NCI-H2196 (cell line): ENCODE measurements around the gene G6PC1.
"Not testable (repeated sequence)": the region's sequence is repeated elsewhere in the genome, so short reads cannot be mapped to it uniquely, and the experiment has no call there.

Experiments
- DNase-seq: peaks from one replicate; lab custom pipeline; 2025; ENCODE audit not compliant: unreplicated experiment; lab: John Stamatoyannopoulos, UW

Gene G6PC1

DNA sequence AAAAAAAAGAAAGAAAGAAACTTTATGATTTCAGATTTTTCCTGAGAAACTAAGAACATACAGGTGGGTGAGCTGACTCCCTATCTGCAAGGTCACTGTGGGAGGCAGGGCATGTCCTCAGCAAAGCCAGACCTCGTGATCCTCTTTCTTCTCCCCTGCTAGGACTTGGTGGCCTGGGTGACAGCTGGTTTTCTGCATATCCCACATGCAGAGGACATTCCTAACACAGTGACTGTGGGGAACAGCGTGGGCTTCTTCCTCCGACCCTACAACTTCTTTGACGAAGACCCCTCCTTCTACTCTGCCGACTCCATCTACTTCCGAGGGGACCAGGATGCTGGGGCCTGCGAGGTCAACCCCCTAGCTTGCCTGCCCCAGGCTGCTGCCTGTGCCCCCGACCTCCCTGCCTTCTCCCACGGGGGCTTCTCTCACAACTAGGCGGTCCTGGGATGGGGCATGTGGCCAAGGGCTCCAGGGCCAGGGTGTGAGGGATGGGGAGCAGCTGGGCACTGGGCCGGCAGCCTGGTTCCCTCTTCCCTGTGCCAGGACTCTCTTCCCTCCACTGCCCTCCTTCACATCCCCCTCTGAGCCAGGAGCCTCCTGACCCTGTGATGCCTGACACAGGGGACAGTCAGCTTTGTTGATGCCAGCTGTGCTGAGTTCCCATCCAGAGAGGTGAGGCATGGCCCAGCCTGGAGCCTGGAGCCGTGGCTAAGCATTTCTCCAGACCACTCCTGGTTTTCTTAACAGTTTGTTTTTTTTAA is 26.5 kb upstream of the G6PC1 start:
- not testable (repeated sequence) for DNase-seq

DNA sequence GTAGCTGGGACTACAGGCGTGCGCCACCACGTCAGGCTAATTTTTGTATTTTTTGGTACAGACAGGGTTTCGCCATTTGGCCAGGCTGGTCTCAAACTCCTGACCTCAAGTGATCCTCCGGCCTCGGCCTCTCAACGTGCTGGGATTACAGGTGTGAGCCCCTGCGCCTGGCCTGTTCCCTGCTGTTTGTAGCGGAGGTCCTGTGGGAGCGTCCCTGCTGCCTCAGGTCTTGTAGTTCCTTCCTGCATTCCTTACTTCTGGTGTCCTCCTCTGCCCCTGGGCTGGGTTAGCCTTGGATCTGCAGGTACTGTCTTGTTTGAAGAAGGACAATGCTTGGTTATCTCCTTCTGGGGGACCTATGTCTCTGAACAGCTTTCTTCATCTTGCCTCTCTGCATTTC is 23.6 kb upstream of the G6PC1 start:
- no peak for DNase-seq

- DNase-seq: no peak
Measured at GRCh38 chr17:42878123-42878880, 22.3 kb upstream of the G6PC1 start.

DNA sequence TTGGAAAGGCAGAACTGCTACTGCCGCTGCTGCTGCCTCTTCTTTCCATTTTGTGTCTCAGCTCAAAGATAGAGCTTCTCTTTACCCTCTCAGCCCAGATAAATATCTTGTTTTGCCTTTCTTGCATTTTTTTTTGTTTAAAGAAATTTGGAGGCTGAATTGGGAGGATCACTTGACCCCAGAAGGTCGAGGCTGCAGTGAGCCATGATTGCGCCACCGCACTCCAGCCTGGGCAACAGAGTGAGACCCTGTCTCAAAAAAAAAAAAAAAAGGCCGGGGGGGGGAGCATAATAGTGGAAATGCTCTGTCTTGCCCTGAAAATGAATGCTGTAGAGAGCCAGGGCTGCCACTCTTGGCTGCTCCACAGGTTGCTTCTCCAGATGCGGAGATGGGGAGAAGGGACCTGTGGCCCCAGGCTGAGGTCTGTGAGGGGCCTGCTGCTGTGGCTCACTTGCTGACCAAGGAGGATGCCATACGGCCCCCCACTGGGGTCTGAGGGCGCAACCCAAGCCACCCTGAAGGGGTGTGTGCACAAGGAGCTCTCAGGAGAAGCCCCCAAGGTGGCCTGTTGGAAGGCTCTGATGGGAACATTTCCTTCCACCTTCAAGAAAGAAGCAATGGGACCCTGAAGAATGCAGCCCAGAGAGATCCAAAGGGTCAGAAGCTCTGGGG is 21.5 kb upstream of the G6PC1 start:
- no peak for DNase-seq

DNA sequence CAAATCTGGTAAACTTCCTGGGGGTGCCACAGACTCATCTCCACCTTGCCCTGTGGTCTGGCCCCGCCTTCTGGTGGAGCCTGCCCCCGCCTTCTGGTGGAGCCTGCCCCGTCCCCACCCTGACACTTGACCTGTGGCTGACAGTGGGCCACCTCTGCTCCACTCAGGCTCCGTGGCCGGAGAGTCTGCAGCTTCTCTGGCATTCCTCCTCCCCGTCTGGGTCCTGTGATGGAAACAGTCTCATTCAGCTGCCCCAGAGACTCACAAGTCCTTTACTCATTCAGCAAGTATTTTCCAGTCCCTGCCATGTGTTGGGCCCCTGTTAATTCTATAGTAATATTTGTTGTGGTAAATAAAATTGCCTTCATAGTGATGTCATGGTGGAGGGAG is 21.0 kb upstream of the G6PC1 start:
- DNase-seq: no peak

DNA sequence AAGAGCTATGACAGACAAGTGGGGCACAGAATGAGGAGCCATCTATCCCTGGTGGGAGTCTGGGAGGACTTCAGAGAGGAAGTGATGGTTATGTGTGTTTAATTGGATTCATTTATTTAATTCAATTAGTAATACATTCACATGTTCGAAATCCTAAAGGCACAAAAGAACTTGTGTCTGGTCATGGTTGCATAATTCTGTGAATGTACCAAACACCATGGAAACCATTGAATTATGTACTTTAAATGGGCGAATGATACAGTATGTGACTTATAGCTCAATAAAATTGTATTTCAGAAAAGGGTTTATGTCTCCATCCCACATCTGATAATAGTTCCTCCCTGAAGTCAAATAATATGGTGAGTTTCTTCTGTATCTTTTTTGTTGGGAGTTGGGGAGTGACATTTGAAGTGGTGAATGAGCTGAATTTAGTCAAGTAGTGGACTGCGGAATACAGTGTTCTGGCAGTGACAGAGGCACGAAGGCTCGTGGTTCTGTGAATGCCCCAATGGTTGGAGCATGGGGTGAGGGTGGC is 19.8 kb upstream of the G6PC1 start:
- DNase-seq: no peak

DNA sequence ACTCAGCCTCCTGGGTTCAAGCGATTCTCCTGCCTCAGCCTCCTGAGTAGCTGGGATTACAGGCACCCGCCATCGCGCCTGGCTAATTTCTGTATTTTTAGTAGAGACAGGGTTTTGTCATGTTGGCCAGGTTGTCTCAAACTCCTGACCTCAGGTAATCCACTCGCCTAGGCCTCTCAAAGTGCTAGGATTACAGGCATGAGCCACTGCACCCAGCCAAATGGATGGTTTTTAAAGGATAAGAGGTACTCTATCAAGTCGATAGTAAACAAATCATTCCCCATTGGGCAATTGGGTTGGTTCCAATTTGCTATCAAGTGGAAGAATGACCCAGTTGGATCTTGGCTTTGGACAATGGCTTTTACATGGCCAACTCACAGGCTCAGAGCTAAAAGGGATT is 18.9 kb upstream of the G6PC1 start:
- DNase-seq: peak; percentile 5

DNA sequence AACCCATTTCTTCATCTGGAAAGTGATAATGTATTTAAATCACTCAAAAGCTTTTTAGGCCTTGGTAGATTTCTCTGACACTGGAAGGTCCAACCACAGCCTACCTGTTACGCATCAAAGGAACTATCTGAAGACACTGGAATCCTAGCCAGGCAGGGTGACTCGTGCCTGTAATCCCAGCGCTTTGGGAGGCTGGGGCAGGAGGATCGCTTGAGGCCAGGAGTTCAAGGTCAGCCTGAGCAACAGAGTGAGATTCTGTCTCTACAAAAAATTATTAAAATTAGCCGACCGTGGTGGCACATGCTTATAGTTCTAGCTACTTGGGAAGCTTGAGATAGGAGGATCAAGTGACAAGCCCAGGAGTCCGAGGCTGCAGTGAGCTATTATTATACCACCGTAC is 18.4 kb upstream of the G6PC1 start:
- no peak for DNase-seq

DNA sequence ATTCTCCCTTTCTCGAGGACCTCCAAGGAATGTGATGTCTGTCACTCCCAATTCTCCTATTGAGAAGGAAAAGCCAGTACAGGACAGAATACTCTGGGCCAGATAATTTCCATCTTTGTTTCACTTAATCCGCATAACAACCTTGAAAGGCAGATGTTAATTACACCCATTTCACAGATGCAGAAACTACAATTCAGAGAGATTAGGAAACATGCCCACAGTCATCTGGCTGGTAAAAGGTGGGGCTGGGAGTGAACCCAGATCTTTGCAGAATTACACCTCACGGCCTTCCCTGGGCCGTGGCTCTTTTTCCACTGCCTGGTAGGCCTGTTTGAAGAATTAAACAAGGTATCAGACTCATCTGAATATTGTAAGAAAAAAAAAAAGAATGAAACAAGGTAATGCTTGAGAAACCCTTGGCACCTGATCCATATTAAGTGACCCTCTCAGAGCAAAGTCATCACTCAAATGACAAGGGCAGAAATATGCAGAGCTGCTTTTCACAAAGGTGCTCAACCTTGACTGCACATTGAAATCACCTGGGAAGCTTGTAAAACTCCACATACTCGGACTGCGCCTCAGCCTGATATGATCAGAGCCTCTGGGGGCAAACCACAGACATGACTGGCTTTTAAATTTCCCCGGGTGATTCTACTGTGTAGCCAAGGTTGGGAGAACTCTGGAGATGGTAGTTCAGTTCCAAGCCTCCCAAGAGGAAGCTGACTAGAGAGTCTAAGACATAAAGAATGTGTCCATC is 16.6 kb upstream of the G6PC1 start:
- DNase-seq: no peak

DNA sequence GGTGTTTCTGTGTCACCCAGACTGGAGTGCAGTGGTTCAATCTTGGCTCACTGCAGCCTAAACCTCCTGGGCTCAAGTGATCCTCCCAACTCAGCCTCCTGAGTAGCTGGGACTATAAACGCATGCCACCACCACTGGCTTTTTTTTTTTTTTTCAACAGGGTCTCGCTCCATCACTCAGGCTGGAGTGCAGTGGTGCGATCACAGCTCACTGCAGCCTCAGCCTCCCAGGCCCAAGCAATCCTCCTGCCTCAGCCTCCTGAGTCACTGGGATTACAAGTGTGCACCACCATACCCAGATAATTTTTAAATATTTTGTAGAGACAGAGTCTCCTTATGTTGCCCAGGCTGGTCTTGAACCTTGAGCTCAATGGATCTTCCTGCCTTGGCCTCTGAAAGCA is 14.8 kb upstream of the G6PC1 start:
- DNase-seq: not testable (repeated sequence)

- DNase-seq: no peak
Measured at GRCh38 chr17:42886283-42887176, 14.1 kb upstream of the G6PC1 start.

DNA sequence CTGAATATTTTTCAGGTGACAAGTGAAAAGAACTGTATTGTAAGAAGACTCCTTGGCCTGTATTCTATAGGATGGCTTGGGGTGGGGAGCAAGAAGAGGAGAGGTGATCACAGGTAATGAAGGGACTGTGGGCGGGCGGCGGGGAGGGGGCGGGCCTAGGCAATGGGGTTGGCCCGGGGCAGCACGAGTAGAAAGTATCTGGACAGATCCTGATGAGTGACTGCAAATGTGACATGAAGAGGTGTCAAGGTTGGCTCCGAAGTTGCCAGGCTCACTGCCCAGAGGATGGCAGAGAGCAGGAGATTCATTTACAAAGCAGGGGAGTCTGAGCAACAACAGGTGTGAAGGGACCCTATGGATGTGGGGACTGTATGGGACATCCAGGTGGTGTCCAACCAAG is 10.8 kb upstream of the G6PC1 start:
- DNase-seq: no peak

GRCh38 chr17:42891539-42892152 is 9.0 kb upstream of the G6PC1 start:
- DNase-seq: no peak

- no peak for DNase-seq
Measured at GRCh38 chr17:42893359-42893758, 7.2 kb upstream of the G6PC1 start.

GRCh38 chr17:42894283-42895184 is 6.1 kb upstream of the G6PC1 start:
- no peak for DNase-seq

DNA sequence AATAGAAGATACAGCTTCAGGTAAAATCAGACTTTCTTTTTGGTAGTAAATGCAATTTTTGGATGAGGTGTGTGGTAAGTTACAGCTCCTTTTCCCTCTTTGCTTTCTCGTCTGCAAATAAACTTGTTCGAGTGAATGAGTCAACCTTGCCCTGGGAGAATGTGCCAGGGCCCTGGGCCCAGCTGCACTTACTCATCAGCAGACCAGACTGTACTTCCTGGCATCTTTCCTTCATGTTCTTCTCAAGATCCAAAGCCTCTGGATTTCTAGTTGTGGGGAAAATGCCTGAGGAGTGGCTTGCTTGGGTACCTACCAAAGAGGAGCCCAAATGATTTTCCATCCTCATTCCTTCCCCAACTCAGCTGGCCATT is 5.4 kb upstream of the G6PC1 start:
- DNase-seq: no peak

GRCh38 chr17:42898147-42898811 is 2.3 kb upstream of the G6PC1 start:
- DNase-seq: no peak

DNA sequence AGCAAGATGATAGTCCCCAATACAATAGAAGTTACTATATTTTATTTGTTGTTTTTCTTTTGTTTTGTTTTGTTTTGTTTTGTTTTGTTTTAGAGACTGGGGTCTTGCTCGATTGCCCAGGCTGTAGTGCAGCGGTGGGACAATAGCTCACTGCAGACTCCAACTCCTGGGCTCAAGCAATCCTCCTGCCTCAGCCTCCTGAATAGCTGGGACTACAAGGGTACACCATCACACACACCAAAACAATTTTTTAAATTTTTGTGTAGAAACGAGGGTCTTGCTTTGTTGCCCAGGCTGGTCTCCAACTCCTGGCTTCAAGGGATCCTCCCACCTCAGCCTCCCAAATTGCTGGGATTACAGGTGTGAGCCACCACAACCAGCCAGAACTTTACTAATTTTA is 618 bp upstream of the G6PC1 start:
- not testable (repeated sequence) for DNase-seq
